AG04449 (cell line): ENCODE data around the gene ESF1.

ENCODE experiments used
- CTCF ChIA-PET: fragments of 350-600 bp; formaldehyde crosslinking; extraction: SDS; loops from one replicate; lab custom pipeline; 2021; ENCODE audit warnings: antibody characterized with exemption; lab: Yijun Ruan, JAX
- POLR2A ChIA-PET: fragments of 400-600, 350-600 bp; formaldehyde crosslinking; extraction: SDS; loops from one replicate; lab custom pipeline; 2020; ENCODE audit warnings: antibody characterized with exemption, inconsistent platforms; lab: Yijun Ruan, JAX
- DNase-seq: peaks from one replicate; pipeline ENCODE4 v3.0.0-alpha.2; 2010; ENCODE audit warnings: low read depth, low spot score
- H3K4me3 ChIP-seq: 2 replicates; pipeline ENCODE4 v1.5.1; 2011; ENCODE audit warnings: low read depth, mild to moderate bottlenecking, control low read depth, low read length
- CTCF ChIP-seq: IDR thresholded peaks from one replicate; pipeline ENCODE4 v1.5.1; 2011; ENCODE audit warnings: mild to moderate bottlenecking, moderate library complexity, low read length, control low read depth, inconsistent platforms; ENCODE audit not compliant: insufficient read depth; ENCODE audit errors: missing control alignments

Gene ESF1

GRCh38 chr20:13810446-13810845, 25.7 kb upstream of the ESF1 start:
- no peak overlapping the region for H3K4me3 ChIP-seq
- TF ChIP-seq CTCF, result no peak
- no peak for DNase-seq
- ChIA-PET CTCF (interaction anchor here (10.9 kb wide), 1 partner anchor 8 kb away, joined by 88 read pairs; no protein-coding TSS in a partner anchor), POLR2A (no interaction called here)

- CTCF ChIA-PET, result interaction anchor here (10.9 kb wide), 1 partner anchor 8 kb away, joined by 88 read pairs; no protein-coding TSS in a partner anchor
- no peak overlapping the region for H3K4me3 ChIP-seq
- DNase-seq, result no peak
- no peak for TF ChIP-seq CTCF
- POLR2A ChIA-PET, result no interaction called here
Measured at GRCh38 chr20:13809855-13810254, 25.1 kb upstream of the ESF1 start.

- ChIA-PET CTCF (interaction anchor here (10.9 kb wide), 1 partner anchor 9 kb away, joined by 88 read pairs; no protein-coding TSS in a partner anchor), POLR2A (no interaction called here)
Measured at GRCh38 chr20:13809373-13809772, 24.7 kb upstream of the ESF1 start.

GRCh38 chr20:13800728-13801134, 16.0 kb upstream of the ESF1 start:
- CTCF ChIA-PET, result interaction anchor here (1.2 to 3.2 kb wide), 5 partner anchors 13 to 260 kb away, joined by 3 to 17 read pairs (median 5); no protein-coding TSS in a partner anchor
- POLR2A ChIA-PET, result interaction anchor here (0.6 kb wide), 1 partner anchor 196 kb away, joined by 3 read pairs; no protein-coding TSS in a partner anchor
- peak; percentile 31 for DNase-seq
- no peak overlapping the region for H3K4me3 ChIP-seq
- TF ChIP-seq CTCF, result no peak

More at GRCh38 chr20:13809373-13809772, 24.7 kb upstream of the ESF1 start:
- no peak for DNase-seq
- TF ChIP-seq CTCF, result no peak
- no peak overlapping the region for H3K4me3 ChIP-seq

- POLR2A ChIA-PET, result no interaction called here
- H3K4me3 ChIP-seq, result no peak overlapping the region
- CTCF ChIA-PET, result interaction anchor here (1.2 to 3.2 kb wide), 5 partner anchors 12 to 261 kb away, joined by 3 to 17 read pairs (median 5); no protein-coding TSS in a partner anchor
- no peak for TF ChIP-seq CTCF
- no peak for DNase-seq
Measured at GRCh38 chr20:13799974-13800373, 15.3 kb upstream of the ESF1 start.

- no peak for DNase-seq
- no peak for TF ChIP-seq CTCF
- H3K4me3 ChIP-seq, result no peak overlapping the region
- POLR2A ChIA-PET, result no interaction called here
- CTCF ChIA-PET, result interaction anchor here (1.7 to 3.2 kb wide), 3 partner anchors 11 to 21 kb away, joined by 8 to 17 read pairs (median 9); no protein-coding TSS in a partner anchor
Measured at GRCh38 chr20:13799040-13799439, 14.3 kb upstream of the ESF1 start.
